CD4-positive, alpha-beta T cell (primary cell): ENCODE measurements around the gene BCAR3. TPM values are rescaled to one million over a fixed set of nuclear protein-coding genes. Genes with fewer than 3 reads are reported as not detected.
"Not testable (repeated sequence)": the region's sequence is repeated elsewhere in the genome, so short reads cannot be mapped to it uniquely, and the experiment has no call there.

Experiments
- ATAC-seq: fragments of 200-7000 bp; cut with Tn5 transposase; one replicate; pipeline ENCODE4 v1.10.0; 2022; ENCODE audit warnings: mild to moderate bottlenecking; ENCODE audit not compliant: poor library complexity
- CTCF ChIA-PET: fragments of 350-600 bp; sonication (Branson Sonifier 250); formaldehyde crosslinking; loops from one replicate; lab custom pipeline; 2021; ENCODE audit warnings: antibody characterized with exemption, inconsistent platforms; lab: Charles Lee
- POLR2A ChIA-PET: fragments of 350-600 bp; sonication (Branson Sonifier 250); formaldehyde crosslinking; loops from one replicate; lab custom pipeline; 2021; ENCODE audit warnings: antibody characterized with exemption, inconsistent platforms; lab: Charles Lee
- DNase-seq, 14 experiments: peaks; one replicate each; pipeline ENCODE4 v3.0.0-alpha.2; 2013 to 2020; ENCODE audit warnings: mixed read lengths in 2 of 14
- H3K27ac ChIP-seq, 2 donors: one replicate each; pipeline versions ENCODE4 v1.5.1 to v1.7.0; 2013; ENCODE audit warnings: low read length in 2 of 2, low read depth in 1 of 2, mild to moderate bottlenecking in 1 of 2
- H3K27me3 ChIP-seq, 2 experiments: 1 replicate in 1 of 2; 2 replicates in 1 of 2; pipeline versions ENCODE4 v1.6.1 to v1.7.0; 2013; ENCODE audit warnings: low read length in 2 of 2, control low read depth in 1 of 2, mild to moderate bottlenecking in 1 of 2, moderate library complexity in 1 of 2; ENCODE audit not compliant: insufficient read depth in 2 of 2, control insufficient read depth in 1 of 2
- H3K36me3 ChIP-seq: one replicate; pipeline ENCODE4 v1.6.1; 2013; ENCODE audit warnings: low read length, control low read depth; ENCODE audit not compliant: insufficient read depth
- H3K4me1 ChIP-seq: one replicate; pipeline ENCODE4 v1.6.1; 2013; ENCODE audit warnings: low read length, control low read depth; ENCODE audit not compliant: insufficient read depth
- H3K4me3 ChIP-seq: one replicate; pipeline ENCODE4 v1.5.1; 2013; ENCODE audit warnings: mild to moderate bottlenecking, low read length, moderate library complexity
- H3K9me3 ChIP-seq, 2 experiments: 1 replicate in 1 of 2; 2 replicates in 1 of 2; pipeline versions ENCODE4 v1.6.1 to v1.7.0; 2013; ENCODE audit warnings: low read length in 2 of 2, mild to moderate bottlenecking in 2 of 2, control low read depth in 1 of 2, moderate library complexity in 1 of 2; ENCODE audit not compliant: control insufficient read depth in 1 of 2, insufficient read depth in 1 of 2
- H3K27ac Mint-ChIP-seq: one replicate; pipeline ENCODE4 v1.8.0; 2020; ENCODE audit warnings: mixed read lengths
- H3K27me3 Mint-ChIP-seq: one replicate; pipeline ENCODE4 v1.8.0; 2021; ENCODE audit warnings: mixed read lengths
- H3K36me3 Mint-ChIP-seq: one replicate; pipeline ENCODE4 v1.8.0; 2021; ENCODE audit warnings: low read depth, mixed read lengths
- H3K4me1 Mint-ChIP-seq: one replicate; pipeline ENCODE4 v1.8.0; 2021; ENCODE audit warnings: low read depth, mixed read lengths
- H3K4me3 Mint-ChIP-seq: one replicate; pipeline ENCODE4 v1.8.0; 2020; ENCODE audit warnings: mild to moderate bottlenecking, mixed read lengths
- H3K9me3 Mint-ChIP-seq: one replicate; pipeline ENCODE4 v1.8.0; 2020; ENCODE audit warnings: mixed read lengths
- CTCF ChIP-seq: fragments of 200-600 bp; IDR thresholded peaks from one replicate; pipeline ENCODE4 v1.8.0; 2022; ENCODE audit warnings: antibody characterized with exemption, mild to moderate bottlenecking
- intact Hi-C, 2 experiments: fragments of 100-400 bp; cut with DNase I in 1 of 2; cut with micrococcal nuclease in 1 of 2; formaldehyde crosslinking; loops; one replicate each; pipeline versions ENCODE4 v1.15.1 to v1.9.0; 2023 to 2025; cut with DNase I, micrococcal nuclease
- total RNA-seq, 174 experiments: library from RNA in 2 of 174; stranded (reverse) in 2 of 174; gene quantifications; one replicate each; pipeline ENCODE4 v1.2.3 and lab custom pipeline; 2021 to 2026

The BCAR3 gene
- total RNA-seq, 2 experiments from 2014 or later, result 0.47 to 0.92 TPM

DNA sequence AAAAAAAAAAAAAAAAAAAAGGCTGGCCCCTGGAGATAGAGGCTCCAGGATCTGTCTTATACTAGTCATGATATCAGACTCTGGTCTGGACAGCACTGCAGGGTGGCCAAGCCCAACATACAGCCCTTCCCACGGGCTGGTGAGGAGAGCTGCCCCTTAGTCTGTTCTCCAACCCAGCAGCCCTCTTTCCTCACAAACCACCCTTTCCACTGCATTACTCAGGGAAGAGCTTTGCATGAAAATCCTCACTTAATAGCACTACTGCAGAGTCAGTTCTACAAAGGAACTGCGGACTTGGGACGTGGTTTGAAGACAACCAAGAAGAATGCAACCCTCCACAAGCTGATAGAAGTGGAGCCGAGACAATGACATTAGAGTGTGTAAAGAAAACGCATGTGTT, 5.7 kb downstream of the BCAR3 start:
- CTCF ChIA-PET, result interaction anchor here (0.7 kb wide), 1 partner anchor 16 kb away, joined by 4 read pairs; no protein-coding TSS in a partner anchor
- no peak for TF ChIP-seq CTCF
- intact Hi-C loops, result no loop called here

GRCh38 chr1:93675271-93675670, 6.4 kb downstream of the BCAR3 start:
- H3K4me1 Mint-ChIP-seq, result no peaks in the 10 kb centered on the region
- no peak overlapping the region for H3K27ac Mint-ChIP-seq

More for the DNA sequence above, 5.7 kb downstream of the BCAR3 start:
- no peak for ATAC-seq
- Histone ChIP-seq H3K9me3 (peaks cover 0 to 4% of the 10 kb centered on the region in 2 experiments), H3K36me3 (no peaks in the 10 kb centered on the region), H3K4me1 (peaks cover 6% of the 10 kb centered on the region), H3K27me3 (peaks cover 7 to 10% of the 10 kb centered on the region in 2 experiments), H3K27ac (no peak overlapping the region), H3K4me3 (no peak overlapping the region)
- H3K27me3 Mint-ChIP-seq, result peaks cover 32% of the 10 kb centered on the region
- H3K27ac Mint-ChIP-seq, result no peak overlapping the region
- peaks cover 5% of the 10 kb centered on the region for H3K4me1 Mint-ChIP-seq
- no peak overlapping the region for H3K4me3 Mint-ChIP-seq
- H3K36me3 Mint-ChIP-seq, result no peaks in the 10 kb centered on the region
- DNase-seq, result no peak
- no peaks in the 10 kb centered on the region for H3K9me3 Mint-ChIP-seq
- POLR2A ChIA-PET, result no interaction called here

DNA sequence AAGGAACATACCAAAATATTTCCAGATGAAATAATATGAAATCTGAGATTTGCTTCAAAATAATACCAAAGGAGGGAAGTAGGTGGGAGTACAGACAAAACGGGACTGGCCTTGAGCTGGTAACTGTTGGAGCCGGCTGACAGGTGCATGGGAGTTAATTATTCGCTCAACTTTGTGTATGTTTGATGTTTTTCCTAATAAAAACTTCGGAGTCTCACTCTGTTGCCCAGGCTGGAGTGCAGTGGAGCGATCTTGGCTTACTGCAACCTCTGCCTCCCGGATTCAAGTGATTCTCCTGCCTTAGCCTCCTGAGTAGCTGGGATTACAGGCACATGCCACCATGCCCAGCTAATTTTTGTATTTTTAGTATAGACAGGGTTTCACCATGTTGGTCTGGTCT, 7.6 kb downstream of the BCAR3 start:
- H3K27ac Mint-ChIP-seq, H3K4me3 Mint-ChIP-seq, CTCF ChIA-PET, DNase-seq, intact Hi-C loops, H3K36me3 ChIP-seq, H3K36me3 Mint-ChIP-seq, H3K27me3 ChIP-seq, H3K9me3 Mint-ChIP-seq, ATAC-seq, POLR2A ChIA-PET, H3K4me1 ChIP-seq, H3K9me3 ChIP-seq, H3K4me3 ChIP-seq, H3K27ac ChIP-seq, H3K4me1 Mint-ChIP-seq: not testable (repeated sequence)
- H3K27me3 Mint-ChIP-seq, result peaks cover 13% of the 10 kb centered on the region

More at GRCh38 chr1:93675271-93675670, 6.4 kb downstream of the BCAR3 start:
- Histone ChIP-seq H3K4me3 (no peak overlapping the region), H3K36me3 (no peaks in the 10 kb centered on the region), H3K27ac (no peak overlapping the region), H3K9me3 (no peaks in the 10 kb centered on the region), H3K4me1 (no peaks in the 10 kb centered on the region), H3K27me3 (peaks cover under 1 to 9% of the 10 kb centered on the region in 2 experiments)
- no peak for TF ChIP-seq CTCF
- Mint-ChIP-seq H3K36me3 (no peaks in the 10 kb centered on the region), H3K27me3 (peaks cover 25% of the 10 kb centered on the region), H3K4me3 (no peak overlapping the region), H3K9me3 (no peaks in the 10 kb centered on the region)
- ChIA-PET CTCF (interaction anchor here (0.7 kb wide), 1 partner anchor 17 kb away, joined by 4 read pairs; no protein-coding TSS in a partner anchor), POLR2A (no interaction called here)
- DNase-seq (no peak), ATAC-seq (no peak)
- intact Hi-C loops, result no loop called here
